Measurements from ENCODE around the gene NHLH1. TPM values are rescaled to one million over a fixed set of nuclear protein-coding genes. Genes with fewer than 3 reads are reported as not detected.

NHLH1 gene
- total and polyA plus RNA-seq, 4 experiments from 2014 or later: 0.41 to 0.42 TPM; not detected in 2

DNA sequence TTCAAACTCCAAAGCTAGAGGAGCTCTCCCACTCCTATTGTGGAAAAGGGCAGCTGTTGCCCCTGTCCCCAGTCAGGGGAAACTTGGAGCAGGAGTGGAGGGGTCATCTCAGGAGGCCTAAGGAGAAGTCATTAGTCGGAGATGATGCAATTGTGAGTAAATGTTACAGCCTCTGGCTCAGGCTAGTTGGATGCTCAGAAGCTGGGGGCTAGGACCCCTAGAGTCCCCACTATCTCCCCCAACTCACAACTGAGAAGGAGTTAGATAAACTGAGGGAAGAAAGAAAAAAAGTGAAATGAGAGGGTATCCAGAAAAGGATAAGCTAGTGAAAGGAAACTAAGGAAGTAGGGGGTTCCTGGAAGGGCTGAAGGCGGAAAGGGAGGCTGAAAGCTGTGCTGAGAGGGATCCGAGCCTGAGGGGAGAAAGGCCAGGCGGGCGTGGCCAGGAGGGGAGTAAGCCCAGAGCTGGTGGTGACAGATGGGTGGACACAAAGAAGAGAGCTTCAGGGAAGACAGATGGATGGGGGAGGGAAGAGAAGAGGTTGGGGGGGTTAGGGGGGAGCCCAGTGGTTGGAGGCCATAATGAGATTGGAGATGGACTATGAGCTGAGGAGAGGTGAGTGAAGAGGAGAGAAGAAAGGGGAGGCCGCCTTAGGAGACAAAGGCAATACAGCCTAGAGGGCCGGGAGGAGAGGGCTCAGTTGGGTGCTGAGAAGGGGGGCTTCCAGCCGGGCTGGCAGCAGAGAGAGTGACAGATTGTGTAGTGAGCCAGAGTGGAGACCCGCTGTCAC lies 4.5 kb upstream of the NHLH1 start:
- Mint-ChIP-seq H3K4me1 (peaks cover 0 to 5% (median 4%) of the 10 kb centered on the region in 4 donors), H3K4me3 (no peak overlapping the region), H3K9me3 (no peaks in the 10 kb centered on the region), H3K27ac (peak overlapping the region in 6 of 7 donors; percentile 20 to 85 (median 46)), H3K36me3 (peaks cover 28 to 31% of the 10 kb centered on the region in 2 donors), H3K27me3 (no peaks in the 10 kb centered on the region)
- DNase-seq: no peak
- no peaks in the 10 kb centered on the region for H3K9me3 ChIP-seq (ENCODE audit: control insufficient read depth in 1 of 2, low read length in 2 of 2)
- no peaks in the 10 kb centered on the region for H3K27me3 ChIP-seq (ENCODE audit: insufficient read depth, low read length)
- peaks cover 22% of the 10 kb centered on the region for H3K36me3 ChIP-seq (ENCODE audit: insufficient read depth, low read length)
- no peaks in the 10 kb centered on the region for H3K4me1 ChIP-seq (ENCODE audit: insufficient read depth, low read length)
- intact Hi-C loops (cut with micrococcal nuclease): no loop called here
- ChIA-PET POLR2A (ENCODE audit: partially characterized antibody) (interaction anchor here (0.6 to 1.1 kb wide), 2 partner anchors 19 to 115 kb away, joined by 3 to 4 read pairs; no protein-coding TSS in a partner anchor), CTCF (ENCODE audit: partially characterized antibody) (interaction anchor here (1.2 to 1.9 kb wide), 3 partner anchors 9 to 262 kb away, joined by 4 to 10 read pairs (median 5); no protein-coding TSS in a partner anchor)
- H3K27ac ChIP-seq (ENCODE audit: low read depth, low read length): no peak overlapping the region
- no peak overlapping the region for H3K4me3 ChIP-seq (ENCODE audit: low read length in 2 of 2)

DNA sequence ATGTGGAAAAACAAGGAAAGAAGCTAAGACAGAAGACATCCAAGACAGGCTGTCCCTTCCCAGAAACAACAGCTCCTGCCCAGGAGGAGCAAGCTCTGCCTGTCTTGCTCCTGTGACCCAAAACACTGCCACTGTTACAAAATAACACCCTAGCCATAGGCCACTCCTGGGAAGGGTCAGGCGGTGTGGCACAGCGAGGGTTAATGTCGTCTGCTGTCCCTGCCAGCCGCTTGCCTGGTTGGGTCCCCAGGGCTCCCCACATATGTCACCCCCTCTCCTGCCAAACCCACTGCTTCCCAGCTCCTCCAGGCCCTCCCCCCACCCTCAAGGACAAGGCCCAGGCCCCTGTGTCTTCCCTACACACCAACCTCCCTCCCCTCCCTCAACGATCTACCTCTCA lies 3.9 kb upstream of the NHLH1 start:
- no peak overlapping the region for H3K4me3 ChIP-seq (ENCODE audit: low read length in 2 of 2)
- no peak for DNase-seq
- ChIA-PET CTCF (ENCODE audit: partially characterized antibody) (interaction anchor here (1.5 to 1.9 kb wide), 2 partner anchors 10 to 14 kb away, joined by 5 to 10 read pairs; no protein-coding TSS in a partner anchor), POLR2A (ENCODE audit: partially characterized antibody) (no interaction called here)
- H3K27ac ChIP-seq (ENCODE audit: low read depth, low read length): no peak overlapping the region
- Mint-ChIP-seq H3K4me3 (no peak overlapping the region), H3K27me3 (no peaks in the 10 kb centered on the region), H3K36me3 (peaks cover 23 to 25% of the 10 kb centered on the region in 2 donors), H3K27ac (peak overlapping the region in 6 of 7 donors; percentile 14 to 81 (median 42)), H3K4me1 (peaks cover 0 to 5% (median 4%) of the 10 kb centered on the region in 4 donors), H3K9me3 (no peaks in the 10 kb centered on the region)
- peaks cover 16% of the 10 kb centered on the region for H3K36me3 ChIP-seq (ENCODE audit: insufficient read depth, low read length)
- H3K9me3 ChIP-seq (ENCODE audit: control insufficient read depth in 1 of 2, low read length in 2 of 2): no peaks in the 10 kb centered on the region
- no peaks in the 10 kb centered on the region for H3K27me3 ChIP-seq (ENCODE audit: insufficient read depth, low read length)
- intact Hi-C loops (cut with micrococcal nuclease): no loop called here
- no peaks in the 10 kb centered on the region for H3K4me1 ChIP-seq (ENCODE audit: insufficient read depth, low read length)

GRCh38 chr1:160363951-160364735 lies 2.7 kb upstream of the NHLH1 start:
- no peak overlapping the region for H3K4me3 ChIP-seq (ENCODE audit: low read length in 2 of 2)
- H3K27me3 Mint-ChIP-seq: no peaks in the 10 kb centered on the region
- peaks cover 13 to 15% of the 10 kb centered on the region in 2 donors for H3K36me3 Mint-ChIP-seq
- H3K27ac ChIP-seq (ENCODE audit: low read depth, low read length): no peak overlapping the region
- H3K4me1 ChIP-seq (ENCODE audit: insufficient read depth, low read length): no peaks in the 10 kb centered on the region
- no peak for DNase-seq
- H3K27me3 ChIP-seq (ENCODE audit: insufficient read depth, low read length): no peaks in the 10 kb centered on the region
- POLR2A ChIA-PET (ENCODE audit: partially characterized antibody): no interaction called here
- H3K27ac Mint-ChIP-seq: peak overlapping the region in 6 of 7 donors; percentile 36 to 90 (median 66)
- no peak overlapping the region for H3K4me3 Mint-ChIP-seq
- intact Hi-C loops (cut with micrococcal nuclease): no loop called here
- H3K9me3 Mint-ChIP-seq: peaks cover 0 to 1% (median 0%) of the 10 kb centered on the region in 8 donors
- peaks cover 10% of the 10 kb centered on the region for H3K36me3 ChIP-seq (ENCODE audit: insufficient read depth, low read length)
- H3K4me1 Mint-ChIP-seq: peaks cover 0 to 5% (median 4%) of the 10 kb centered on the region in 4 donors
- H3K9me3 ChIP-seq (ENCODE audit: control insufficient read depth in 1 of 2, low read length in 2 of 2): no peaks in the 10 kb centered on the region
- CTCF ChIA-PET (ENCODE audit: partially characterized antibody): interaction anchor here (1.3 kb wide), 1 partner anchor 11 kb away, joined by 3 read pairs; no protein-coding TSS in a partner anchor

DNA sequence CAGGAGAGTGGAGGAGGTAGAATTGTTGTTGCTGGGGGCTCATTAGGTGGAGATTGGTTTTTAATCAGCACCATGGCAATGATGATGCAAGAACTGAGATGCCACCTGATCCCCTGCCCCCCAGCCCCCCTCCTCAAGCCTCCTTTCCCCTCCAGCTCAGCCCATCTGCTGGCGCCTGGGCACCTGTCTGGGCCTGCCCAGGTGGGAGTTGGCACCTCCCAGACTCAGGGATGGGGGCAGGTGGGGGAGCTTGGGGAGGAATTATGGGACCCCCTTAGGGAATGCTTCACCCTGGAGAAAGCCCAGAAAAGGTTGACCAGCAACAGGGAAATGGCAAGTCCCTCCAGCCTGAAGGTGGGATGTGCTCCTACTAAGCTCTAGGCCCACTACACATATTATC lies 1.5 kb upstream of the NHLH1 start:
- POLR2A ChIA-PET (ENCODE audit: partially characterized antibody): interaction anchor here (1.1 kb wide), 1 partner anchor 22 kb away, joined by 3 read pairs; no protein-coding TSS in a partner anchor
- no peak overlapping the region for H3K27ac ChIP-seq (ENCODE audit: low read depth, low read length)
- no peak overlapping the region for H3K4me3 ChIP-seq (ENCODE audit: low read length in 2 of 2)
- Mint-ChIP-seq H3K9me3 (peaks cover 0 to 1% (median 0%) of the 10 kb centered on the region in 8 donors), H3K4me1 (peaks cover 0 to 5% (median 4%) of the 10 kb centered on the region in 4 donors), H3K4me3 (no peak overlapping the region), H3K27me3 (no peaks in the 10 kb centered on the region), H3K27ac (peak overlapping the region in 1 of 7 donors; percentile 62), H3K36me3 (peaks cover 8 to 9% of the 10 kb centered on the region in 2 donors)
- CTCF ChIA-PET (ENCODE audit: partially characterized antibody): interaction anchor here (3.3 kb wide), 1 partner anchor 11 kb away, joined by 16 read pairs; no protein-coding TSS in a partner anchor
- no peaks in the 10 kb centered on the region for H3K4me1 ChIP-seq (ENCODE audit: insufficient read depth, low read length)
- DNase-seq: no peak
- no peaks in the 10 kb centered on the region for H3K9me3 ChIP-seq (ENCODE audit: control insufficient read depth in 1 of 2, low read length in 2 of 2)
- peaks cover 3% of the 10 kb centered on the region for H3K36me3 ChIP-seq (ENCODE audit: insufficient read depth, low read length)
- intact Hi-C loops (cut with micrococcal nuclease): no loop called here
- H3K27me3 ChIP-seq (ENCODE audit: insufficient read depth, low read length): no peaks in the 10 kb centered on the region

GRCh38 chr1:160367516-160367900 lies 637 bp downstream of the NHLH1 start:
- Histone ChIP-seq H3K4me1 (ENCODE audit: insufficient read depth, low read length) (no peaks in the 10 kb centered on the region), H3K27ac (ENCODE audit: low read depth, low read length) (no peak overlapping the region), H3K4me3 (ENCODE audit: low read length in 2 of 2) (no peak overlapping the region), H3K9me3 (ENCODE audit: control insufficient read depth in 1 of 2, low read length in 2 of 2) (no peaks in the 10 kb centered on the region), H3K27me3 (ENCODE audit: insufficient read depth, low read length) (no peaks in the 10 kb centered on the region), H3K36me3 (ENCODE audit: insufficient read depth, low read length) (no peaks in the 10 kb centered on the region)
- Mint-ChIP-seq H3K27ac (no peak overlapping the region), H3K9me3 (peaks cover 0 to 1% (median 0%) of the 10 kb centered on the region in 8 donors), H3K27me3 (no peaks in the 10 kb centered on the region), H3K36me3 (no peaks in the 10 kb centered on the region), H3K4me3 (no peak overlapping the region), H3K4me1 (peaks cover 0 to 5% (median 4%) of the 10 kb centered on the region in 4 donors)
- DNase-seq: no peak
- CTCF ChIA-PET (ENCODE audit: partially characterized antibody): interaction anchor here (1.0 to 3.3 kb wide), 3 partner anchors 9 to 76 kb away, joined by 4 to 16 read pairs (median 4); no protein-coding TSS in a partner anchor
- intact Hi-C loops (cut with micrococcal nuclease): no loop called here
- POLR2A ChIA-PET (ENCODE audit: partially characterized antibody): no interaction called here

DNA sequence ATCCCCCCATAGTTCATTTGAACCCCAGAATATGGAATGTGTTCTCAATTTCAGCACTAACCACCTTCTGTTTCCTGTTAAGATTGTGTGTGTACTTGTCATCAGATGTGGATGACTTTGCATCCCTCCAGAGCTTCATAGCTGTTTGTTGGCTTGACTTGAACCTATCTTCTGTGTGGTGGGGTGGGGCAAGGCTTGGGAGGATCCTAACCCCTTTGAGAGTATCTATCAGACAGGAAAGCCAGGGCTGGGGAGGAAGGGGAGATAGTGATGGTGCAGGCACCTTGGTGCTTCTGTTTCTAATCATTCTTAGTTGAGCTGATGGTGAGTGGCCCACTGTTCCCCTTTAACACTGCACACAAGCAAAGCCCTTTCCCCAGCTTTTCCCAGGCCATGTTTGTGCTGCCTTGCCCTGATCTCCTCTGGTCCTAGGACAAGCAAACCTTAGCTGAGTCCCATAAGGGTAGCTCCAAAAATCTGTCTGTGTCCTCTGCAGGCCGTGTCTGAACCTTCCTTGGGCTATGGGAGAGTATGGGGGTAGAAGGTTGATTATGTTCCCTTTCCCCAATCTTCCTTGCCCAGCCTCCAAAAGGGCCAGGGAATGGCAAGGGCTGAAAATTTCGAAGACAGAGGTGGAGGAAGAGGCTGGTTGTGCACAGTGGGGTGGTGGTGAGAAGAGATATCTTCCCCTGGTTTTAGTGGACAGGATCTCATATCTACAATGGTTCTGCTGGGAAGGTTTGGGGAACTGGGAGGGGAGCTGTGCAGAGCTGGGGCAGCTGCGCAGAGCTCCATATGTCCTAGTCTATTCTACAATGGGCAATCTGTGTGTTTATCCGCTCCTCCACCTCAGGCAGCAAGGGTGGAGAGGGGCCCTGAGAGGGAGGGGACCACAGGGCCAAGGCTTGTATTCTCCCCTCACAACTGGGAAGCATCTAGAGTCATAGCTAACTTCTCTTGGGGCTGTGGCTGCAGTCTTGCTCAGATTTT lies 1.4 kb downstream of the NHLH1 start:
- no peaks in the 10 kb centered on the region for H3K36me3 Mint-ChIP-seq
- H3K9me3 ChIP-seq (ENCODE audit: control insufficient read depth in 1 of 2, low read length in 2 of 2): no peaks in the 10 kb centered on the region
- DNase-seq: no peak
- H3K27me3 Mint-ChIP-seq: no peaks in the 10 kb centered on the region
- no peak overlapping the region for H3K4me3 ChIP-seq (ENCODE audit: low read length in 2 of 2)
- H3K9me3 Mint-ChIP-seq: peaks cover 0 to 1% (median 0%) of the 10 kb centered on the region in 8 donors
- intact Hi-C loops (cut with micrococcal nuclease): no loop called here
- H3K4me1 Mint-ChIP-seq: peaks cover 0 to 5% (median 4%) of the 10 kb centered on the region in 4 donors
- H3K36me3 ChIP-seq (ENCODE audit: insufficient read depth, low read length): no peaks in the 10 kb centered on the region
- ChIA-PET POLR2A (ENCODE audit: partially characterized antibody) (no interaction called here), CTCF (ENCODE audit: partially characterized antibody) (interaction anchor here (0.8 to 3.3 kb wide), 4 partner anchors 8 to 77 kb away, joined by 3 to 16 read pairs (median 4); no protein-coding TSS in a partner anchor)
- H3K4me3 Mint-ChIP-seq: no peak overlapping the region
- H3K27ac Mint-ChIP-seq: peak overlapping the region in 4 of 7 donors; percentile 36 to 81 (median 76)
- no peaks in the 10 kb centered on the region for H3K27me3 ChIP-seq (ENCODE audit: insufficient read depth, low read length)
- no peak overlapping the region for H3K27ac ChIP-seq (ENCODE audit: low read depth, low read length)
- no peaks in the 10 kb centered on the region for H3K4me1 ChIP-seq (ENCODE audit: insufficient read depth, low read length)
